DND-41 (cell line): ENCODE results near the gene COL25A1.

Experiments used
- ATAC-seq: fragments of 200-7000 bp; cut with Tn5 transposase; 3 replicates; pipeline ENCODE4 v1.9.1; 2021; ENCODE audit warnings: low read depth; ENCODE audit not compliant: insufficient read depth
- DNase-seq: peaks from one replicate; pipeline ENCODE4 v3.0.0-alpha.2; 2020
- H2AFZ ChIP-seq: 2 replicates; pipeline ENCODE4 v1.6.0; 2012; ENCODE audit warnings: low read depth, low read length
- H3K27ac ChIP-seq: 2 replicates; pipeline ENCODE4 v1.5.1; 2012; ENCODE audit warnings: low read length, inconsistent platforms
- H3K27me3 ChIP-seq: fragments of 200-600 bp; sonication (generic); 2 replicates; pipeline ENCODE4 v1.6.0; 2012; ENCODE audit warnings: low read length, mild to moderate bottlenecking, inconsistent platforms; ENCODE audit not compliant: insufficient read depth, poor library complexity
- H3K36me3 ChIP-seq: 2 replicates; pipeline ENCODE4 v1.5.1; 2012; ENCODE audit warnings: low read length, inconsistent platforms; ENCODE audit not compliant: insufficient read depth
- H3K4me1 ChIP-seq: 2 replicates; pipeline ENCODE4 v1.5.1; 2012; ENCODE audit warnings: mild to moderate bottlenecking, low read length; ENCODE audit not compliant: insufficient read depth
- H3K4me2 ChIP-seq: 2 replicates; pipeline ENCODE4 v1.6.0; 2012; ENCODE audit warnings: mild to moderate bottlenecking, moderate library complexity, low read length, inconsistent platforms; ENCODE audit not compliant: insufficient read depth
- H3K4me3 ChIP-seq, 2 experiments: fragments of 200-600 bp in 1 of 2; shearing (Covaris generic) in 1 of 2; 2 replicates each; pipeline ENCODE4 v1.5.1; 2012 to 2016; ENCODE audit warnings: inconsistent platforms in 2 of 2, low read length in 2 of 2, mild to moderate bottlenecking in 2 of 2, low read depth in 1 of 2, moderate library complexity in 1 of 2
- H3K79me2 ChIP-seq: 2 replicates; pipeline ENCODE4 v1.6.0; 2012; ENCODE audit warnings: low read length, inconsistent platforms; ENCODE audit not compliant: insufficient read depth
- H3K9ac ChIP-seq: 2 replicates; pipeline ENCODE4 v1.6.0; 2012; ENCODE audit warnings: low read depth, mild to moderate bottlenecking, inconsistent platforms, low read length, moderate library complexity
- H3K9me3 ChIP-seq: 2 replicates; pipeline ENCODE4 v1.5.1; 2012; ENCODE audit warnings: low read length, moderate library complexity, mild to moderate bottlenecking, inconsistent platforms; ENCODE audit not compliant: insufficient read depth, severe bottlenecking
- H4K20me1 ChIP-seq: 2 replicates; pipeline ENCODE4 v1.6.0; 2012; ENCODE audit warnings: low read length; ENCODE audit not compliant: insufficient read depth
- EZH2 ChIP-seq: IDR thresholded peaks from 3 replicates; pipeline ENCODE4 v1.6.1; 2012; ENCODE audit warnings: borderline replicate concordance, low read depth, mild to moderate bottlenecking, moderate library complexity, low read length, inconsistent platforms; ENCODE audit not compliant: severe bottlenecking
- TF ChIP-seq, protein P1 (sequence below): IDR thresholded peaks from 2 replicates; pipeline ENCODE4 v1.5.1; 2012; ENCODE audit warnings: borderline replicate concordance, low read length, moderate library complexity, mild to moderate bottlenecking; ENCODE audit not compliant: poor library complexity, severe bottlenecking; ENCODE audit errors: extremely low read depth

COL25A1 gene

DNA sequence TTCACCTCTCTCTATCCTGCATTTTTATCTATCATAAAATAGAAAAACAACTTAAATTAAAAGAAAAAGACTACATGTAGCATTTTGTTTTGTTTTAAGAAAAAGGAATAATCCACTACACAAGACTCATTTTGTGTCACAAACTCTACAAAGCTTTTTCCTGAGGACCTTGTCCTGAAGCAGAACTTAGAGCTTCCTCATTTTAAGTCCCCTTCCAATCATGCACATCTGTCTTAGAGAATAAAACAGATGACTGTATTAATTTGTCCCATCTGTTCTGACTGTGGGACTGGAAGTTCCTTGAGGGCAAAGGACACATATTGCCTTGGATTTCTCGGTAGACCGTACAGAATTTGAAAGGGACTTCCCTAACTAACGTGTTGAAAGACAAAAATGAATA lies 218.5 kb downstream of the COL25A1 start:
- Histone ChIP-seq H3K79me2 (no peaks in the 10 kb centered on the region), H3K4me3 (no peak overlapping the region), H2AFZ (no peak overlapping the region), H3K27me3 (no peaks in the 10 kb centered on the region), H4K20me1 (no peaks in the 10 kb centered on the region), H3K4me2 (no peak overlapping the region), H3K9me3 (no peaks in the 10 kb centered on the region), H3K9ac (no peak overlapping the region), H3K27ac (no peak overlapping the region), H3K36me3 (no peaks in the 10 kb centered on the region), H3K4me1 (no peaks in the 10 kb centered on the region)
- no peak for TF ChIP-seq EZH2
- TF ChIP-seq, protein P1, sequence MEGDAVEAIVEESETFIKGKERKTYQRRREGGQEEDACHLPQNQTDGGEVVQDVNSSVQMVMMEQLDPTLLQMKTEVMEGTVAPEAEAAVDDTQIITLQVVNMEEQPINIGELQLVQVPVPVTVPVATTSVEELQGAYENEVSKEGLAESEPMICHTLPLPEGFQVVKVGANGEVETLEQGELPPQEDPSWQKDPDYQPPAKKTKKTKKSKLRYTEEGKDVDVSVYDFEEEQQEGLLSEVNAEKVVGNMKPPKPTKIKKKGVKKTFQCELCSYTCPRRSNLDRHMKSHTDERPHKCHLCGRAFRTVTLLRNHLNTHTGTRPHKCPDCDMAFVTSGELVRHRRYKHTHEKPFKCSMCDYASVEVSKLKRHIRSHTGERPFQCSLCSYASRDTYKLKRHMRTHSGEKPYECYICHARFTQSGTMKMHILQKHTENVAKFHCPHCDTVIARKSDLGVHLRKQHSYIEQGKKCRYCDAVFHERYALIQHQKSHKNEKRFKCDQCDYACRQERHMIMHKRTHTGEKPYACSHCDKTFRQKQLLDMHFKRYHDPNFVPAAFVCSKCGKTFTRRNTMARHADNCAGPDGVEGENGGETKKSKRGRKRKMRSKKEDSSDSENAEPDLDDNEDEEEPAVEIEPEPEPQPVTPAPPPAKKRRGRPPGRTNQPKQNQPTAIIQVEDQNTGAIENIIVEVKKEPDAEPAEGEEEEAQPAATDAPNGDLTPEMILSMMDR, result no peak
- no peak for DNase-seq
- no peak for ATAC-seq

DNA sequence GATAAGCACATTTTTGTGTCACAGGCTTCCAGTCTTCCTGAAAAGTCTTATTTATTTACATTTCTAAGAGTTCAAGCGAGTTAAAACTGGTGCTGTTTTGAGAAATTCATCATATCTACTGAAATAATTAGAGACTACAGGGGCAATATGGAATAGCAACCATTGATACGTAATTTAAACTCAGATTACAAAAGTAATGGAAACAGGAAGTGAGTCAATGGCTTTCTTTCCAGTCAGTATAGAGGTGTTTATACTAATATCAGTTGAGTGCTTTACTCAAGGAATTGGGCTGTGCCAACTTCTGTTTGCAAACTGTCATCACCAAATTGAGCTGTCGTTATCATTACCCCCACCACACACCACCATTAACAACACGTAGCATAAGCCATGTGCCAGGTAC lies 222.7 kb downstream of the COL25A1 start:
- Histone ChIP-seq H3K9ac (no peak overlapping the region), H3K4me2 (no peak overlapping the region), H3K79me2 (no peaks in the 10 kb centered on the region), H3K27me3 (no peaks in the 10 kb centered on the region), H3K27ac (no peak overlapping the region), H4K20me1 (no peaks in the 10 kb centered on the region), H2AFZ (no peak overlapping the region), H3K9me3 (no peaks in the 10 kb centered on the region), H3K4me1 (no peaks in the 10 kb centered on the region), H3K36me3 (no peaks in the 10 kb centered on the region), H3K4me3 (no peak overlapping the region)
- DNase-seq (no peak), ATAC-seq (no peak)
- TF ChIP-seq, protein P1, result no peak
- TF ChIP-seq EZH2, result no peak

DNA sequence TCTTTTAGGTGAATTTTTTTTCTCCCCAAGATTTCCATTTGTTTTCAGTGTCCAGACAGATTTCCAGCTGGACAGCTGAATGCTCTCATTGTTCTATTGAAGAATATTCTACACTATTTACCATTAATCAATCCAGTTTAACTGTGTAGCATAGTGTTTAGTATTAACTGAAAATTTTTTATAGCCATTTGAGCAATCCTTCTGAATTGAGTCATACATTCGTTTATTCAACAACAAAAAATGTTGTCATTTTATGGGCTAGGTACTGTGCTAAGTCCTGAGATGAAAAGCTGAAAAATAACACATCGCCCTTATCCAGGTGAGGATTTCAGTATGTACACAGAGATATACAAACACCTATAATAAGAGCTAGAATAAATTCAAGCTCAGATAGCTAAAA lies 223.3 kb downstream of the COL25A1 start:
- no peaks in the 10 kb centered on the region for H3K9me3 ChIP-seq
- no peak for DNase-seq
- no peak overlapping the region for H2AFZ ChIP-seq
- no peak overlapping the region for H3K27ac ChIP-seq
- no peak overlapping the region for H3K4me2 ChIP-seq
- TF ChIP-seq, protein P1, result no peak
- TF ChIP-seq EZH2, result no peak
- H3K79me2 ChIP-seq, result no peaks in the 10 kb centered on the region
- H3K9ac ChIP-seq, result no peak overlapping the region
- no peak for ATAC-seq
- no peaks in the 10 kb centered on the region for H4K20me1 ChIP-seq
- no peak overlapping the region for H3K4me3 ChIP-seq
- H3K36me3 ChIP-seq, result no peaks in the 10 kb centered on the region
- no peaks in the 10 kb centered on the region for H3K27me3 ChIP-seq
- H3K4me1 ChIP-seq, result no peaks in the 10 kb centered on the region

DNA sequence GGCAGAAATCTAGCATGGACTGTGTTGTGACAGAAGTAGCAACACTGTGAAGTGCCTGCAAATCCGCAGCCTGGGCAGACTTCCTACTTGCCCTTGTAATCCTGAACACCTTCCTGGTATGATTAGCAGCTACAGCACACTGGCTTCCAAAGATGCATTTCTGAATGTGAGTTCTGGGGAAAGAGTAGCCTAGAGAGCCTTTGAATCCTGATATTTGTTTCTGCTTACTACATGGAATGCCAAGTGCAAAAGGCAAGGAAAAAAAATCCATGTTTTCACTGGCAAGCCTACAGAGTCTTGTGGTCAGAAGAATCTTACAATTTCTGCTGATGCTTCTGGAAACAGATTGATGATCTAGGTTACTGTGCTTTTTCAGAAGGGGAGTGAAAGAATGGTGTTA lies 223.7 kb downstream of the COL25A1 start:
- no peak for ATAC-seq
- Histone ChIP-seq H3K9ac (no peak overlapping the region), H3K4me2 (no peak overlapping the region), H3K27ac (no peak overlapping the region), H3K9me3 (no peaks in the 10 kb centered on the region), H4K20me1 (no peaks in the 10 kb centered on the region), H2AFZ (no peak overlapping the region), H3K79me2 (no peaks in the 10 kb centered on the region), H3K4me1 (no peaks in the 10 kb centered on the region), H3K27me3 (no peaks in the 10 kb centered on the region), H3K36me3 (no peaks in the 10 kb centered on the region), H3K4me3 (no peak overlapping the region)
- no peak for DNase-seq
- TF ChIP-seq, protein P1, result no peak
- no peak for TF ChIP-seq EZH2
